AG10803 (cell line): ENCODE data around the gene CFAP57.

Experiments
- DNase-seq: peaks from one replicate; pipeline ENCODE4 v3.0.0; 2010; ENCODE audit warnings: low read depth
- H3K4me3 ChIP-seq: 2 replicates; pipeline ENCODE4 v1.5.1; 2011; ENCODE audit warnings: mild to moderate bottlenecking, low read length, control low read depth
- TF ChIP-seq, protein P1 (sequence below): conservative IDR thresholded peaks from 2 replicates; pipeline ENCODE4 v1.5.1; 2011; ENCODE audit warnings: mild to moderate bottlenecking, low read length, control low read depth, inconsistent platforms

The CFAP57 gene

DNA sequence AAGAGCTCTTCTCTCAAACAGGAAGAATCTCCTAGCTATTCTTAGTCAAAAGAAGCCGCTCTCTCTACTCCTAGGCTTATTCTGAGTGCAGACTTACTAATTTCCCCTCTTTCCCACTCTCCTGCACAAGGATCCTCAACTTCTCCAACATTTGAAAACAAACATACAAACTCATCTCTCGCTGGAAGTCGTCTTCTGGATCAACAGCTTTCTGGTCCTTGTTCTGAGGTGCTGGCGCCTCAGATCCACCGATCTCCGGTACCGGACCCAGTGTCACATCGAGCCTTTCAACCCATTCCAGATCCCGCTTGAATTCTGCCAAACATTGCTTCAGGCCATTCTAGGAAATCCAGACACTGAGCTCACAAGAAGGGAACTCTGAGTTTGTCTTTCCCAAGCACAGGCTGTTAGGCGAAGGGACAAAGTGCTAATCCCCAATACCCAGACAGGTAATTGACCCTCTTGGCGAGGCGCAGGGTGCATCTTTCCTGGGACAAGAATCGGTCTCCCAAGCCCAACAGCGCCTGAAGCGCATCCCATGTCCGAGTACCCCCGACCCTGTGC is 736 bp upstream of the CFAP57 start:
- peak overlapping the region; percentile 98 for H3K4me3 ChIP-seq
- TF ChIP-seq, protein P1, sequence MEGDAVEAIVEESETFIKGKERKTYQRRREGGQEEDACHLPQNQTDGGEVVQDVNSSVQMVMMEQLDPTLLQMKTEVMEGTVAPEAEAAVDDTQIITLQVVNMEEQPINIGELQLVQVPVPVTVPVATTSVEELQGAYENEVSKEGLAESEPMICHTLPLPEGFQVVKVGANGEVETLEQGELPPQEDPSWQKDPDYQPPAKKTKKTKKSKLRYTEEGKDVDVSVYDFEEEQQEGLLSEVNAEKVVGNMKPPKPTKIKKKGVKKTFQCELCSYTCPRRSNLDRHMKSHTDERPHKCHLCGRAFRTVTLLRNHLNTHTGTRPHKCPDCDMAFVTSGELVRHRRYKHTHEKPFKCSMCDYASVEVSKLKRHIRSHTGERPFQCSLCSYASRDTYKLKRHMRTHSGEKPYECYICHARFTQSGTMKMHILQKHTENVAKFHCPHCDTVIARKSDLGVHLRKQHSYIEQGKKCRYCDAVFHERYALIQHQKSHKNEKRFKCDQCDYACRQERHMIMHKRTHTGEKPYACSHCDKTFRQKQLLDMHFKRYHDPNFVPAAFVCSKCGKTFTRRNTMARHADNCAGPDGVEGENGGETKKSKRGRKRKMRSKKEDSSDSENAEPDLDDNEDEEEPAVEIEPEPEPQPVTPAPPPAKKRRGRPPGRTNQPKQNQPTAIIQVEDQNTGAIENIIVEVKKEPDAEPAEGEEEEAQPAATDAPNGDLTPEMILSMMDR = no peak
- DNase-seq = no peak

DNA sequence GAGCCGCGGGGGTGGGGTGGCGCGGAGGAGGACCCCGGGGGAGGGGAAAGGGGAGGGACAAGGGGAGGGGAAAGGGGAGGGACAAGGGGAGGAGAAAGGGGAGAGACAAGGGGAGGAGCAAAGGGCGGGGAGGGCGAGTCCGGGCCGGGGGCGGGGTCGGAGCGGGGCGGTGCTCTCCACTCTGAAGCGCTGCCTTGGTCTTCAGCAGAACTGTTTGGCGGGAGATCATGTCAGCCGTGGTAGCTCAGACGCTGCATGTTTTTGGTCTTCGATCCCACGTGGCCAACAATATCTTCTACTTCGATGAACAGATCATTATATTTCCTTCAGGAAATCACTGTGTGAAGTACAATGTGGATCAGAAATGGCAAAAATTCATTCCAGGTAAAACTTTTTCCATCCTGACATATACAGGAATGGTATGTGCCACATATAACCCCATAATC is 420 bp downstream of the CFAP57 start:
- TF ChIP-seq, protein P1 = no peak
- H3K4me3 ChIP-seq = peak overlapping the region; percentile 98
- DNase-seq = peak; percentile 84

DNA sequence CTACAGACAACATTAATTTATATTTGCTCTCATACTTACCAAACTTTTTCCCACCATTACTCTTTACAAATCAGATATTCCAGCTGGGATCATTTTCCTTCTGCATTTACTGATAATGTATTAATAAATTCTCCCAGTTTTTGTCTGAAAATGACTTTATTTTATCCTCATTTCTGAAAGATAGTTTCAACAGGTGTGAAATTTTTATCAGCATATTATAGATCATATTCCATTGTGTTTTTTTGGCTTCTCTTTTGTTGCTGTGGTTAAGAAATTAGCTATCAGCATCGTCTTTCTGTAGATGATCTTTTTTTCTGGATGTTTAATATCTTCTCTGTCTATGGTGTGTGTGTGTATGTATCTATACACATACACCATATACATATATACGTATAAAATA is 2.7 kb downstream of the CFAP57 start:
- TF ChIP-seq, protein P1 = no peak
- no peak for DNase-seq
- no peak overlapping the region for H3K4me3 ChIP-seq

DNA sequence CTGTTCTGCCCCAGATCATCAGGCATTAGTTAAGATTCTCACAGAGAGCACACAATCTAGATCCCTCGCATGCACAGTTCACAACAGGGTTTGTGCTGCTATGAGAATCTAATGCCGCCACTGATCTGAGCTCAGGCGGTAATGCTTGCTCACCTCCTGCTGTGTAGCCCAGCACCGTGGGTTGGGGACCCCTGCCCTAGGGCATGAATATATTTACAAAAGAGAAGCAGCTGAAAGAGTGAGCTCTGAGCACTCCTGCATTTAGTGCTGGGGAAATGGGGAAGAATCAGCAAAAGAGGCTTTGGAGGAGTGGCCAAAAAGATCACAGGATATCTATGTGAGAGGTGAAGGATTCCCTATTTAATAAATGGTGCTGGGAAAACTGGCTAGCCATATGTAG is 5.6 kb downstream of the CFAP57 start:
- no peak overlapping the region for H3K4me3 ChIP-seq
- TF ChIP-seq, protein P1 = no peak
- no peak for DNase-seq

DNA sequence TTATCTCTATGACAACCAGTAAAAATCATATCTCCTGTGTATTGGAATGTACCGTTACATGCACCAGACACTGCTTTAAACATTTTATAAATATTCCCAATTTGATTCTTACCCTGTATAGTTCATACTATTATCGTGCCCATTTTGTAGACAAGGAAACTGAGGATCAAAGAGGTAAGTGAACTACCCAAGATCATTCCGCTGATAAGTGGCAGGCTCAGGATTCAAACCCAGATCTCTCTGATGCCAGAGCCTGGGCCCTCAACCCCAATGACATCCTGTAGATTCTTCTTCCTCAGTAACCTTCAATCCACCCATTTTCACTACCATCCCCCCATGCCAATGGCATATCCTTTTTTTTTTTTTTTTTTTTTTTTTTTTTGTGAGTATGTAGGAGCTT is 12.3 kb downstream of the CFAP57 start:
- TF ChIP-seq, protein P1 = no peak
- DNase-seq = no peak

DNA sequence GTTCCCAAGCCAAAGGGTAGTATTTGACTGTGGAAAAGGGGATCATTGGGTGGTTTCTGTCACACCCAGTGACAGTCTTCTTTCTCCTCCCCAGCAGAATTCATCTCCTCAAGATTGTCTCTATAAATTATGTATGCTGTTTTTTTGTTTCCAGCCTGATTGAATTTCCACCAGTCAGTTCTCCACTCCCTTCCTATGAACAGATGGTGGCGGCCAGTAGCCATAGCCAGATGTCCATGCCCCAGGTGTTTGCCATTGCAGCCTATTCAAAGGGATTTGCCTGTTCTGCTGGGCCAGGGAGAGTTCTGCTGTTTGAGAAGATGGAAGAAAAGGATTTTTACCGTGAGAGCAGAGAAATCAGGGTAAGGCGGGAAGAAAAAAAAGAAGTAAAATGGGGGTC is 12.9 kb downstream of the CFAP57 start:
- TF ChIP-seq, protein P1 = no peak
- DNase-seq = no peak

More for the DNA sequence above, 12.3 kb downstream of the CFAP57 start:
- no peak overlapping the region for H3K4me3 ChIP-seq

DNA sequence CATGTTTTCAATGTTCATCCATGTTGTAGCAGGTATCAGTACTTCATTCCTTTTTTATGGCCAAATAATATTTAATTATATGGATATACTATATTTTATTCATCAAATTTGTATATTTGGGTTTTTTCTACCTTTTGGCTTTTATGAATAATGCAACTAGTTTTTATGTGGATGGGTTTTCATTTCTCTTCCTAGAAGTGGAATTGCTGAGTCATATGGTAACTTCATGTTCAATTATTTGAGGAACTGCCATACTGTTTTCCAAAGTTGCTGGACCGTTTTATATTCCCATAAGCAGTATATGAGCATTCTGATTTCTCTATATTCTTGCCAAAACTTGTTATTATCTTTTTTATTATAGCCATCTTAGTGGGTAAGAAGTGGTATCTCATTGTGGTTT is 16.0 kb downstream of the CFAP57 start:
- no peak overlapping the region for H3K4me3 ChIP-seq
- TF ChIP-seq, protein P1 = no peak
- no peak for DNase-seq

More for the DNA sequence above, 12.9 kb downstream of the CFAP57 start:
- H3K4me3 ChIP-seq = no peak overlapping the region
